HEK293 (cell line): ENCODE results near the gene PMVK.

Experiments
- CTCF ChIA-PET: fragments of 350-600 bp; formaldehyde crosslinking; extraction: SDS; loops from one replicate; lab custom pipeline; 2021; ENCODE audit warnings: antibody characterized with exemption; lab: Yijun Ruan, JAX
- POLR2A ChIA-PET: fragments of 300-600 bp; formaldehyde crosslinking; extraction: SDS; loops from one replicate; lab custom pipeline; 2020; ENCODE audit warnings: antibody characterized with exemption, inconsistent platforms; lab: Yijun Ruan, JAX
- H3K27ac ChIP-seq: fragments of 200-500 bp; sonication (Bioruptor generic); 2 replicates; pipeline ENCODE4 v1.5.1; 2014; ENCODE audit warnings: low read depth, low read length, control low read depth, inconsistent platforms; ENCODE audit errors: extremely low read depth
- H3K36me3 ChIP-seq, 2 experiments: fragments of 200-500 bp in 1 of 2; sonication (Bioruptor generic) in 1 of 2; 1 replicate in 1 of 2; 2 replicates in 1 of 2; pipeline ENCODE4 v1.5.1; 2014 to 2017; ENCODE audit warnings: inconsistent platforms in 2 of 2, low read length in 2 of 2; ENCODE audit not compliant: control insufficient read depth in 2 of 2, insufficient read depth in 1 of 2
- H3K4me1 ChIP-seq: fragments of 200-500 bp; sonication (Bioruptor generic); 2 replicates; pipeline ENCODE4 v1.5.1; 2014; ENCODE audit warnings: mild to moderate bottlenecking, low read length, inconsistent platforms; ENCODE audit not compliant: control insufficient read depth, insufficient read depth
- H3K4me3 ChIP-seq: 2 replicates; pipeline ENCODE4 v1.5.1; 2011; ENCODE audit warnings: low read depth, mild to moderate bottlenecking, control low read depth, low read length, moderate library complexity
- H3K9me3 ChIP-seq: fragments of 200-500 bp; sonication (Bioruptor generic); 2 replicates; pipeline ENCODE4 v1.5.1; 2014; ENCODE audit warnings: low read depth, low read length, inconsistent platforms; ENCODE audit not compliant: control insufficient read depth, insufficient read depth
- KLF1 ChIP-seq: fragments of 450-650 bp; formaldehyde crosslinking; IDR thresholded peaks from 2 replicates; pipeline ENCODE4 v1.5.1; 2016; ENCODE audit warnings: missing biosample characterization, missing genetic modification characterization
- KLF10 ChIP-seq: fragments of 450-650 bp; IDR thresholded peaks from 2 replicates; pipeline ENCODE4 v1.5.1; 2018; ENCODE audit warnings: missing biosample characterization, mild to moderate bottlenecking, missing genetic modification characterization
- TRIM28 ChIP-seq: IDR thresholded peaks from 2 replicates; pipeline ENCODE4 v1.6.1; 2011; ENCODE audit warnings: low read length, control low read depth, borderline replicate concordance
- ZBTB8A ChIP-seq: fragments of 450-650 bp; formaldehyde crosslinking; IDR thresholded peaks from 2 replicates; pipeline ENCODE4 v1.5.1; 2016; ENCODE audit warnings: missing biosample characterization, missing genetic modification characterization
- ZNF114 ChIP-seq: fragments of 450-650 bp; formaldehyde crosslinking; IDR thresholded peaks from 2 replicates; pipeline ENCODE4 v1.5.0; 2017; ENCODE audit warnings: missing biosample characterization, missing genetic modification characterization
- ZNF202 ChIP-seq: fragments of 450-650 bp; formaldehyde crosslinking; IDR thresholded peaks from 2 replicates; pipeline ENCODE4 v1.5.1; 2016; ENCODE audit warnings: missing biosample characterization, missing genetic modification characterization, borderline replicate concordance
- ZNF692 ChIP-seq: fragments of 450-650 bp; formaldehyde crosslinking; IDR thresholded peaks from 2 replicates; pipeline ENCODE4 v1.5.1; 2016; ENCODE audit warnings: missing biosample characterization, missing genetic modification characterization
- ZNF704 ChIP-seq: fragments of 450-650 bp; formaldehyde crosslinking; IDR thresholded peaks from 2 replicates; pipeline ENCODE4 v1.5.1; 2016; ENCODE audit warnings: missing biosample characterization, missing genetic modification characterization
- ZNF777 ChIP-seq: fragments of 450-650 bp; formaldehyde crosslinking; IDR thresholded peaks from 2 replicates; pipeline ENCODE4 v1.5.1; 2017; ENCODE audit warnings: missing biosample characterization, missing genetic modification characterization, borderline replicate concordance
- TF ChIP-seq, protein P1 (sequence below): fragments of 450-650 bp; formaldehyde crosslinking; IDR thresholded peaks from 2 replicates; pipeline ENCODE4 v1.5.1; 2016; ENCODE audit warnings: missing biosample characterization, missing genetic modification characterization, borderline replicate concordance
- TF ChIP-seq, protein P2 (sequence below): fragments of 450-650 bp; formaldehyde crosslinking; IDR thresholded peaks from 2 replicates; pipeline ENCODE4 v1.5.1; 2016; ENCODE audit warnings: missing biosample characterization, missing genetic modification characterization
- TF ChIP-seq, protein P3 (sequence below): fragments of 450-650 bp; formaldehyde crosslinking; IDR thresholded peaks from 2 replicates; pipeline ENCODE4 v1.5.1; 2016; ENCODE audit warnings: missing biosample characterization, missing genetic modification characterization

PMVK gene

DNA sequence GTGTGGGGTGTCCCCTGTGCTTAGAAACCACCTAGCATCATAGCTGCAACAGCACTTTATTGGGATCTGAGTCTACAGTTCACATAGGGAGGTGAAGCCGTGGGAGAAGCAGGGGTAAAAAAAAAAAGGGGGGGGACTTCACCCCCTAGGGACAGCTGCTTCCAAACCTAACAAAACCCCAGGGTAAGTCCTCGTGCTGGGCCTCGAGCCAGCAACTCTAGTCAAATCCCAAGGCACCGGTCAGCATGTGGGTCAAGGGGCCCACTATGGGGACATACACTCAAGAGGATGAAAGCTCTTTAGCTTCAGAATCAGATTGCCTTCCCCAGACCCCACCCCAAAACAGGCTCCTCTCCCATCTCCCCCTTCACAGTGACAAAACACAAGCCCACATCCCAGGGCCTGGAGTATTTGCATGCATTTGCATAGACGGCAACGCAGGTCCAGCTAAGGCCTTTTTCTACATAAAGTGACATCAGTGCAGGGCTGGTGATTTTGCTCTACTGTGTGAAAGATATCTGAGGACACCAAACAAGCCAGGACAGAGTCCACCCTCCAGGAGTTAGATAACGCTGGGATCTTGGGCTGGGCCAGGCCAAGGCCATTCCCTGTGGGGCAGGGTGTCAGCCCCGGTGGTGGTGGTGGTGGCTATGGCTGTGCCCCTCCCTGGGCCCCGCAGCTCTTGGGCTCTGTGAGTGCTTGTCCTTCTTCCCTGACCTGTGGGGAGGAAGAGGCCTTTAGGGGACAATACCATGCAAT is 8.1 kb upstream of the PMVK start:
- TF ChIP-seq ZNF114 (tag by site-specific recombination) = no peak
- TF ChIP-seq, protein P1, sequence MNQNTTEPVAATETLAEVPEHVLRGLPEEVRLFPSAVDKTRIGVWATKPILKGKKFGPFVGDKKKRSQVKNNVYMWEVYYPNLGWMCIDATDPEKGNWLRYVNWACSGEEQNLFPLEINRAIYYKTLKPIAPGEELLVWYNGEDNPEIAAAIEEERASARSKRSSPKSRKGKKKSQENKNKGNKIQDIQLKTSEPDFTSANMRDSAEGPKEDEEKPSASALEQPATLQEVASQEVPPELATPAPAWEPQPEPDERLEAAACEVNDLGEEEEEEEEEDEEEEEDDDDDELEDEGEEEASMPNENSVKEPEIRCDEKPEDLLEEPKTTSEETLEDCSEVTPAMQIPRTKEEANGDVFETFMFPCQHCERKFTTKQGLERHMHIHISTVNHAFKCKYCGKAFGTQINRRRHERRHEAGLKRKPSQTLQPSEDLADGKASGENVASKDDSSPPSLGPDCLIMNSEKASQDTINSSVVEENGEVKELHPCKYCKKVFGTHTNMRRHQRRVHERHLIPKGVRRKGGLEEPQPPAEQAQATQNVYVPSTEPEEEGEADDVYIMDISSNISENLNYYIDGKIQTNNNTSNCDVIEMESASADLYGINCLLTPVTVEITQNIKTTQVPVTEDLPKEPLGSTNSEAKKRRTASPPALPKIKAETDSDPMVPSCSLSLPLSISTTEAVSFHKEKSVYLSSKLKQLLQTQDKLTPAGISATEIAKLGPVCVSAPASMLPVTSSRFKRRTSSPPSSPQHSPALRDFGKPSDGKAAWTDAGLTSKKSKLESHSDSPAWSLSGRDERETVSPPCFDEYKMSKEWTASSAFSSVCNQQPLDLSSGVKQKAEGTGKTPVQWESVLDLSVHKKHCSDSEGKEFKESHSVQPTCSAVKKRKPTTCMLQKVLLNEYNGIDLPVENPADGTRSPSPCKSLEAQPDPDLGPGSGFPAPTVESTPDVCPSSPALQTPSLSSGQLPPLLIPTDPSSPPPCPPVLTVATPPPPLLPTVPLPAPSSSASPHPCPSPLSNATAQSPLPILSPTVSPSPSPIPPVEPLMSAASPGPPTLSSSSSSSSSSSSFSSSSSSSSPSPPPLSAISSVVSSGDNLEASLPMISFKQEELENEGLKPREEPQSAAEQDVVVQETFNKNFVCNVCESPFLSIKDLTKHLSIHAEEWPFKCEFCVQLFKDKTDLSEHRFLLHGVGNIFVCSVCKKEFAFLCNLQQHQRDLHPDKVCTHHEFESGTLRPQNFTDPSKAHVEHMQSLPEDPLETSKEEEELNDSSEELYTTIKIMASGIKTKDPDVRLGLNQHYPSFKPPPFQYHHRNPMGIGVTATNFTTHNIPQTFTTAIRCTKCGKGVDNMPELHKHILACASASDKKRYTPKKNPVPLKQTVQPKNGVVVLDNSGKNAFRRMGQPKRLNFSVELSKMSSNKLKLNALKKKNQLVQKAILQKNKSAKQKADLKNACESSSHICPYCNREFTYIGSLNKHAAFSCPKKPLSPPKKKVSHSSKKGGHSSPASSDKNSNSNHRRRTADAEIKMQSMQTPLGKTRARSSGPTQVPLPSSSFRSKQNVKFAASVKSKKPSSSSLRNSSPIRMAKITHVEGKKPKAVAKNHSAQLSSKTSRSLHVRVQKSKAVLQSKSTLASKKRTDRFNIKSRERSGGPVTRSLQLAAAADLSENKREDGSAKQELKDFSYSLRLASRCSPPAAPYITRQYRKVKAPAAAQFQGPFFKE = no peak
- TF ChIP-seq, protein P2, sequence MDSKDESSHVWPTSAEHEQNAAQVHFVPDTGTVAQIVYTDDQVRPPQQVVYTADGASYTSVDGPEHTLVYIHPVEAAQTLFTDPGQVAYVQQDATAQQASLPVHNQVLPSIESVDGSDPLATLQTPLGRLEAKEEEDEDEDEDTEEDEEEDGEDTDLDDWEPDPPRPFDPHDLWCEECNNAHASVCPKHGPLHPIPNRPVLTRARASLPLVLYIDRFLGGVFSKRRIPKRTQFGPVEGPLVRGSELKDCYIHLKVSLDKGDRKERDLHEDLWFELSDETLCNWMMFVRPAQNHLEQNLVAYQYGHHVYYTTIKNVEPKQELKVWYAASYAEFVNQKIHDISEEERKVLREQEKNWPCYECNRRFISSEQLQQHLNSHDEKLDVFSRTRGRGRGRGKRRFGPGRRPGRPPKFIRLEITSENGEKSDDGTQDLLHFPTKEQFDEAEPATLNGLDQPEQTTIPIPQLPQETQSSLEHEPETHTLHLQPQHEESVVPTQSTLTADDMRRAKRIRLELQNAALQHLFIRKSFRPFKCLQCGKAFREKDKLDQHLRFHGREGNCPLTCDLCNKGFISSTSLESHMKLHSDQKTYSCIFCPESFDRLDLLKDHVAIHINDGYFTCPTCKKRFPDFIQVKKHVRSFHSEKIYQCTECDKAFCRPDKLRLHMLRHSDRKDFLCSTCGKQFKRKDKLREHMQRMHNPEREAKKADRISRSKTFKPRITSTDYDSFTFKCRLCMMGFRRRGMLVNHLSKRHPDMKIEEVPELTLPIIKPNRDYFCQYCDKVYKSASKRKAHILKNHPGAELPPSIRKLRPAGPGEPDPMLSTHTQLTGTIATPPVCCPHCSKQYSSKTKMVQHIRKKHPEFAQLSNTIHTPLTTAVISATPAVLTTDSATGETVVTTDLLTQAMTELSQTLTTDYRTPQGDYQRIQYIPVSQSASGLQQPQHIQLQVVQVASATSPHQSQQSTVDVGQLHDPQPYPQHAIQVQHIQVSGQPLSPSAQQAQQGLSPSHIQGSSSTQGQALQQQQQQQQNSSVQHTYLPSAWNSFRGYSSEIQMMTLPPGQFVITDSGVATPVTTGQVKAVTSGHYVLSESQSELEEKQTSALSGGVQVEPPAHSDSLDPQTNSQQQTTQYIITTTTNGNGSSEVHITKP (tag by site-specific recombination) = peak; percentile 52; the same call in 1 of the 2 replicates
- no peak for TF ChIP-seq KLF10 (tag by site-specific recombination)
- TF ChIP-seq, all 188 proteins: peak for 1
- no peaks in the 10 kb centered on the region for H3K9me3 ChIP-seq
- peaks cover 0 to 20% of the 10 kb centered on the region in 2 experiments; a peak in 1 of 3 replicates for H3K36me3 ChIP-seq
- H3K4me1 ChIP-seq = no peaks in the 10 kb centered on the region
- ChIA-PET POLR2A (no interaction called here), CTCF (interaction anchor here (0.6 to 1.6 kb wide), 18 partner anchors 22 to 1822 kb away, joined by 3 to 7 read pairs (median 4); no protein-coding TSS in a partner anchor)
- H3K27ac ChIP-seq = no peak overlapping the region
- H3K4me3 ChIP-seq = no peak overlapping the region

- H3K4me1 ChIP-seq = no peaks in the 10 kb centered on the region
- no peak overlapping the region for H3K4me3 ChIP-seq
- peaks cover 0 to 20% of the 10 kb centered on the region in 2 experiments; a peak in 1 of 3 replicates for H3K36me3 ChIP-seq
- ChIA-PET CTCF (interaction anchor here (0.5 to 1.6 kb wide), 18 partner anchors 23 to 1821 kb away, joined by 3 to 7 read pairs (median 3); no protein-coding TSS in a partner anchor), POLR2A (no interaction called here)
- H3K27ac ChIP-seq = no peak overlapping the region
- H3K9me3 ChIP-seq = no peaks in the 10 kb centered on the region
- TF ChIP-seq, protein P3, sequence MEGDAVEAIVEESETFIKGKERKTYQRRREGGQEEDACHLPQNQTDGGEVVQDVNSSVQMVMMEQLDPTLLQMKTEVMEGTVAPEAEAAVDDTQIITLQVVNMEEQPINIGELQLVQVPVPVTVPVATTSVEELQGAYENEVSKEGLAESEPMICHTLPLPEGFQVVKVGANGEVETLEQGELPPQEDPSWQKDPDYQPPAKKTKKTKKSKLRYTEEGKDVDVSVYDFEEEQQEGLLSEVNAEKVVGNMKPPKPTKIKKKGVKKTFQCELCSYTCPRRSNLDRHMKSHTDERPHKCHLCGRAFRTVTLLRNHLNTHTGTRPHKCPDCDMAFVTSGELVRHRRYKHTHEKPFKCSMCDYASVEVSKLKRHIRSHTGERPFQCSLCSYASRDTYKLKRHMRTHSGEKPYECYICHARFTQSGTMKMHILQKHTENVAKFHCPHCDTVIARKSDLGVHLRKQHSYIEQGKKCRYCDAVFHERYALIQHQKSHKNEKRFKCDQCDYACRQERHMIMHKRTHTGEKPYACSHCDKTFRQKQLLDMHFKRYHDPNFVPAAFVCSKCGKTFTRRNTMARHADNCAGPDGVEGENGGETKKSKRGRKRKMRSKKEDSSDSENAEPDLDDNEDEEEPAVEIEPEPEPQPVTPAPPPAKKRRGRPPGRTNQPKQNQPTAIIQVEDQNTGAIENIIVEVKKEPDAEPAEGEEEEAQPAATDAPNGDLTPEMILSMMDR (tag by site-specific recombination) = peak; percentile 82
- TF ChIP-seq TRIM28 (no peak), ZNF704 (no peak), ZNF777 (tag by site-specific recombination) (no peak), ZBTB8A (tag by site-specific recombination) (no peak), ZNF202 (tag by site-specific recombination) (no peak), KLF1 (tag by site-specific recombination) (0 out of 2 replicates have a peak, but pooled peaks have one; percentile 7), ZNF692 (tag by site-specific recombination) (0 out of 2 replicates have a peak, but pooled peaks have one; percentile 39)
These were observed 7.3 kb upstream of the PMVK start for GRCh38 chr1:154943649-154944400.
